ENCODE measurements around the gene MAP3K1.
A peak's percentile ranks its signal among the peaks of the same experiment; 100 is the strongest.
"Not testable (repeated sequence)": the region's sequence is repeated elsewhere in the genome, so short reads cannot be mapped to it uniquely, and the experiment has no call there.

The MAP3K1 gene

GRCh38 chr5:56814963-56815657, at the start of gene MAP3K1:
Gene MAP3K1 (plus strand): TSS chr5:56815549. CDS start chr5:56815574, 25 bp downstream.
- Mint-ChIP-seq H3K36me3 (ENCODE audit: low read depth) (peaks cover 15% of the 10 kb centered on the region), H3K27me3 (no peaks in the 10 kb centered on the region), H3K27ac (peak within 1 kb of the TSS; percentile 96), H3K9me3 (no peaks in the 10 kb centered on the region), H3K4me1 (ENCODE audit: low read depth) (peaks cover 31% of the 10 kb centered on the region), H3K4me3 (peak within 1 kb of the TSS; percentile 96)
- intact Hi-C loops (cut with micrococcal nuclease) = loop anchor here (2.0 to 5.0 kb wide), 4 partner anchors 83 to 398 kb away; no protein-coding TSS in a partner anchor

- H3K4me3 Mint-ChIP-seq = no peak overlapping the region
- no peaks in the 10 kb centered on the region for H3K9me3 Mint-ChIP-seq
- no peak overlapping the region for H3K27ac Mint-ChIP-seq
- H3K27me3 Mint-ChIP-seq = peaks cover 2% of the 10 kb centered on the region
- no peaks in the 10 kb centered on the region for H3K36me3 Mint-ChIP-seq (ENCODE audit: low read depth)
- peaks cover 41% of the 10 kb centered on the region for H3K4me1 Mint-ChIP-seq (ENCODE audit: low read depth)
- intact Hi-C loops (cut with micrococcal nuclease) = no loop called here
These were observed 48.4 kb upstream of the MAP3K1 start for GRCh38 chr5:56766926-56767325.

- Mint-ChIP-seq H3K4me3 (no peak overlapping the region), H3K4me1 (ENCODE audit: low read depth) (peaks cover 25% of the 10 kb centered on the region), H3K27ac (no peak overlapping the region), H3K36me3 (ENCODE audit: low read depth) (no peaks in the 10 kb centered on the region), H3K27me3 (no peaks in the 10 kb centered on the region), H3K9me3 (no peaks in the 10 kb centered on the region)
- intact Hi-C loops (cut with micrococcal nuclease) = no loop called here
These were observed 45.3 kb upstream of the MAP3K1 start for GRCh38 chr5:56769875-56770604.

DNA sequence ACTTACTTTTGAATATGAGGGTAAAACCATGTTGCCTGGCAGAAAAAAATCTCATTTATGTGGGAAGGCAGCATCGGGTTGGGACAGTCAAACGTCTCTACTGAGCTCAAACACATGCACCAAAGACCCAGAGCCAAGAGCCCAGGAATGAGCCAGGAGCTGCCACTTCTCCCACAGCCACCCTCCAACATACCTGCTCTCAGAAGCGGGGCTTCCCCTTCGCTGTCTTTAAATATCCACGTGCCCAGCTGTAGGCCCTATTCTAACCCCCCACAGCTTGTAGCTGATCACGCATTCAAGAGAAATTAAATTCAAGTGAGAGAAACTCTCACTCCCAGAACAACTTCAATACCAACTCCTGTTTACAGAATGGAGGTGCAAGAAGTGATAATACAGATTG, 42.6 kb upstream of the MAP3K1 start:
- no peak overlapping the region for H3K4me3 Mint-ChIP-seq
- H3K27ac Mint-ChIP-seq = no peak overlapping the region
- intact Hi-C loops (cut with micrococcal nuclease) = no loop called here
- no peaks in the 10 kb centered on the region for H3K9me3 Mint-ChIP-seq
- no peaks in the 10 kb centered on the region for H3K27me3 Mint-ChIP-seq
- no peaks in the 10 kb centered on the region for H3K36me3 Mint-ChIP-seq (ENCODE audit: low read depth)
- H3K4me1 Mint-ChIP-seq (ENCODE audit: low read depth) = peaks cover 20% of the 10 kb centered on the region

DNA sequence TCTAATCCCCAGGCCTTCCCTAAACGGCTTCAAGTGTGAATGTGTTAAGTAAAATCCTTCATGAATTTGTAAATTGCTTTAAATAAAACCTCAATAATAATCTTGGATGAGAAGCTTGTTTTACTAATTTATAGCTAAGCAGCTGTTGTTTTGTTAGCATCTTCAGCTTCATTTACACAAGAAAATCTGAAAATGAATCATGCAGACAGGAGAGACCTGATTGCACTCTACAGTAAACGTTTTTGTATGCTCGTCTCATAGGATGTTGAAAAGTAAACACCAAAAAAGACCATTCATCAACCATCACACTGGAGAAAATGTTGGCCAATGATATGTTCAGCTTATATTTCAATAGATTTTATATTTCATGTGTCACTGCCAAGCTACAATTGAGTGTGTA, 40.4 kb upstream of the MAP3K1 start:
- intact Hi-C loops (cut with micrococcal nuclease) = no loop called here
- Mint-ChIP-seq H3K4me3 (no peak overlapping the region), H3K9me3 (peaks cover 2% of the 10 kb centered on the region), H3K4me1 (ENCODE audit: low read depth) (peaks cover 14% of the 10 kb centered on the region), H3K27ac (no peak overlapping the region), H3K36me3 (ENCODE audit: low read depth) (no peaks in the 10 kb centered on the region), H3K27me3 (peaks cover under 1% of the 10 kb centered on the region)

DNA sequence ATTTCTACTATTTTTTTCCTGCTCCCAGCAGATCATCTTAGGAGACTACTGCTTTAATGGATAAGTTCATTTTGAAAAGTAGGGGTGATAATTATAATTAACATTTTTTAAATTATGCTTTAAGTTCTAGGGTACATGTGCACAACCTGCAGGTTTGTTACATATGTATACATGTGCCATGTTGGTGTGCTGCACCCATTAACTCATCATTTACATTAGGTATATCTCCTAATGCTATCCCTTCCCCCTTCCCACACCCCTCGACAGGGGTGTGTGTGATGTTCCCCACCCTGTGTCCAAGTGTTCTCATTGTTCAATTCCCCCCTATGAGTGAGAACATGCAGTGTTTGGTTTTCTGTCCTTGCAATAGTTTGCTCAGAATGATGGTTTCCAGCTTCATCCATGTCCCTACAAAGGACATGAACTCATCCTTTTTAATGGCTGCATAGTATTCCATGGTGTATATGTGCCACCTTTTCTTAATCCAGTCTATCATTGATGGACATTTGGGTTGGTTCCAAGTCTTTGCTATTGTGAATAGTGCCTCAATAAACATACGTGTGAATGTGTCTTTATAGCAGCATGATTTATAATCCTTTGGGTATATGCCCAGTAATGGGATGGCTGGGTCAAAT, 39.0 kb upstream of the MAP3K1 start:
- H3K36me3 Mint-ChIP-seq (ENCODE audit: low read depth); H3K27ac Mint-ChIP-seq; H3K4me3 Mint-ChIP-seq; H3K4me1 Mint-ChIP-seq (ENCODE audit: low read depth); intact Hi-C loops (cut with micrococcal nuclease); H3K27me3 Mint-ChIP-seq: not testable (repeated sequence)
- H3K9me3 Mint-ChIP-seq = peaks cover 15% of the 10 kb centered on the region

GRCh38 chr5:56783261-56783660, 32.1 kb upstream of the MAP3K1 start:
- intact Hi-C loops (cut with micrococcal nuclease) = no loop called here
- Mint-ChIP-seq H3K4me3 (no peak overlapping the region), H3K4me1 (ENCODE audit: low read depth) (no peaks in the 10 kb centered on the region), H3K36me3 (ENCODE audit: low read depth) (no peaks in the 10 kb centered on the region), H3K27ac (no peak overlapping the region), H3K27me3 (peaks cover 1% of the 10 kb centered on the region), H3K9me3 (peaks cover 16% of the 10 kb centered on the region)

- H3K4me1 Mint-ChIP-seq (ENCODE audit: low read depth) = no peaks in the 10 kb centered on the region
- intact Hi-C loops (cut with micrococcal nuclease) = no loop called here
- no peaks in the 10 kb centered on the region for H3K27me3 Mint-ChIP-seq
- H3K9me3 Mint-ChIP-seq = peaks cover under 1% of the 10 kb centered on the region
- H3K36me3 Mint-ChIP-seq (ENCODE audit: low read depth) = no peaks in the 10 kb centered on the region
- no peak overlapping the region for H3K27ac Mint-ChIP-seq
- H3K4me3 Mint-ChIP-seq = no peak overlapping the region
These were observed 29.0 kb upstream of the MAP3K1 start for GRCh38 chr5:56786346-56786745.

DNA sequence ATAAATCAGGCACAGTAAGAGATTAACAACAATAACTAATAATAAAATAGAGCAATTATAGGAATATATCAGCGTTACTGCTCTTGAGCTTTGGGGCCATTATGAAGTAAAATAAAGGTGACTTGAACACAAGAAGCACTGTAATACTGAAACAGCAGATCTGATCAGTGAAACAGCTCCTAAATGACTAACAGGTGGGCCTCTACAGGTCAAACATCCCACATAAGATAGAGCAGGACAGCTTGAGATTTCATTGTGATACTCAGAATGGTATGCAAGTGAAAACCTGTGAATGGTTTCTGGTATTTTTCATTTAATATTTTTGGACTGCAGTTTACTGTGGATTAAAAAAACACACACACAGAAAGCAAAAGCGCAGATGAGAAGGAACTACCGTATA, 24.0 kb upstream of the MAP3K1 start:
- intact Hi-C loops (cut with micrococcal nuclease) = no loop called here

GRCh38 chr5:56798521-56798920, 16.8 kb upstream of the MAP3K1 start:
- no peaks in the 10 kb centered on the region for H3K9me3 Mint-ChIP-seq
- H3K36me3 Mint-ChIP-seq (ENCODE audit: low read depth) = no peaks in the 10 kb centered on the region
- no peaks in the 10 kb centered on the region for H3K27me3 Mint-ChIP-seq
- H3K4me1 Mint-ChIP-seq (ENCODE audit: low read depth) = peaks cover 11% of the 10 kb centered on the region
- no peak overlapping the region for H3K4me3 Mint-ChIP-seq
- intact Hi-C loops (cut with micrococcal nuclease) = no loop called here
- no peak overlapping the region for H3K27ac Mint-ChIP-seq

More for the DNA sequence above, 24.0 kb upstream of the MAP3K1 start:
- H3K4me3 Mint-ChIP-seq = no peak overlapping the region
- H3K27ac Mint-ChIP-seq = no peak overlapping the region
- no peaks in the 10 kb centered on the region for H3K36me3 Mint-ChIP-seq (ENCODE audit: low read depth)
- H3K27me3 Mint-ChIP-seq = no peaks in the 10 kb centered on the region
- H3K4me1 Mint-ChIP-seq (ENCODE audit: low read depth) = no peaks in the 10 kb centered on the region
- H3K9me3 Mint-ChIP-seq = no peaks in the 10 kb centered on the region

DNA sequence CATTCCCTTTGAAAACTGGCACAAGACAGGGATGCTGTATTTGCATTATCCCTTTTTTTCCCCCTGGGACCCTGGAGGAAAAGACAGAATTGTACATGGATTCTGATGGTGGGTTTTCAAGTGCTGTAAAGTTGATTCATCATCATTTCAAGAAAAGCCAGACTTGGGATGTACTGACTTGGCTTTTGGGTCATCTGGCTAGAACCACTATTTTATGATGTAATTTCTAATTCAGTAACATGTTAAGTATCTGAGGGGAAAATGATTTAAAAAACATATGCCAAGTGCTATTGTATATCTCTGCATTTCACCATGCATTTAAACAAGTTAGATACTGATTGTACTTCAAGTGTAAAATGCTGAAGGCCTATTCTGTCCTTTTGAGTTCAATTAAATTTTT, 15.2 kb upstream of the MAP3K1 start:
- Mint-ChIP-seq H3K4me3 (no peak overlapping the region), H3K9me3 (no peaks in the 10 kb centered on the region), H3K27ac (no peak overlapping the region), H3K36me3 (ENCODE audit: low read depth) (no peaks in the 10 kb centered on the region), H3K4me1 (ENCODE audit: low read depth) (peaks cover 11% of the 10 kb centered on the region), H3K27me3 (no peaks in the 10 kb centered on the region)
- intact Hi-C loops (cut with micrococcal nuclease) = no loop called here

- Mint-ChIP-seq H3K4me3 (no peak overlapping the region), H3K9me3 (no peaks in the 10 kb centered on the region), H3K36me3 (ENCODE audit: low read depth) (no peaks in the 10 kb centered on the region), H3K27me3 (no peaks in the 10 kb centered on the region), H3K4me1 (ENCODE audit: low read depth) (peaks cover 11% of the 10 kb centered on the region), H3K27ac (no peak overlapping the region)
- intact Hi-C loops (cut with micrococcal nuclease) = no loop called here
These were observed 14.1 kb upstream of the MAP3K1 start for GRCh38 chr5:56801256-56801655.

DNA sequence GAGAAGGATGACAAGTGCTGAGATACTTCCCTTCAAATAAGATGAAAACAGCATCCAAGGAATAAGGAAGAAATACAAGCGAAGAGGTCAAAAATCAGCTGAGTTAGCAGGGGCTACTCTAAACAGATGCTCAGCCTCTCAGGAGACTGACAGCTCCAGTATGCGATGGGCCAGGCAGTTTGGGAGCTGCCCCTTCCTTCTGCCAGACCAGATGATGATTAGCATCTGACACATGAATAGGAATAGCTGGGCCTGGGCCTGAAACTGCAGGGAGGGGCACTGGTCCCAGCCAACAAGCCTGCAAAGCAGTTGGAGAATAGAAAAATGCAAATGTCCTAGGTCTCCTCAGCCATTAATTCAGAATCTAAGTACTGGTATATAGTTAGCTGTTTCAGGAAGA, 13.1 kb upstream of the MAP3K1 start:
- Mint-ChIP-seq H3K27me3 (no peaks in the 10 kb centered on the region), H3K36me3 (ENCODE audit: low read depth) (no peaks in the 10 kb centered on the region), H3K9me3 (no peaks in the 10 kb centered on the region), H3K27ac (no peak overlapping the region), H3K4me3 (no peak overlapping the region), H3K4me1 (ENCODE audit: low read depth) (peaks cover 11% of the 10 kb centered on the region)
- intact Hi-C loops (cut with micrococcal nuclease) = no loop called here

DNA sequence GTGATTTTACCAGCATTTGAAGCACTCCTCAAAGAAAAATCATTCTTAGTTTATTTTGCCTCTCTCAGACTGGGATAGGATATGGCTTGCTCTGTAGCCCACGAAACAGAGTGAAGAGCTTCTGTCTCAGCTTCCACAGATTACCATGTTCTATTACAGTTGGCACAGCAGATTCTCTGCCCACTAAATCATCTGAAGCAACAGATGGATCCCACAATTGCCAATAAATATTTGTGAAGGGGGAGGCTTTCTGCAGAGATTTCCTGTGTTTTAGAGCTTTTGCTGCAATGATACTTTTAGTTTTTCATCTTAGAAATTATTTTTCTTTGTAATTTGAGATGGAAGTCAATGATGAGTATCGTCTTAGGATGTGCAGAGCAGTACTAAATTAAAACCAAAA, 12.3 kb upstream of the MAP3K1 start:
- no peaks in the 10 kb centered on the region for H3K9me3 Mint-ChIP-seq
- H3K36me3 Mint-ChIP-seq (ENCODE audit: low read depth) = no peaks in the 10 kb centered on the region
- intact Hi-C loops (cut with micrococcal nuclease) = no loop called here
- no peak overlapping the region for H3K4me3 Mint-ChIP-seq
- peaks cover 13% of the 10 kb centered on the region for H3K4me1 Mint-ChIP-seq (ENCODE audit: low read depth)
- no peaks in the 10 kb centered on the region for H3K27me3 Mint-ChIP-seq
- H3K27ac Mint-ChIP-seq = no peak overlapping the region
